Measurements from ENCODE around the gene PLCH2.

Gene PLCH2

GRCh38 chr1:2533365-2533764 lies 57.3 kb downstream of the PLCH2 start:
- no peak for FAIRE-seq

GRCh38 chr1:2534315-2534686 lies 58.2 kb downstream of the PLCH2 start:
- FAIRE-seq, result no peak

GRCh38 chr1:2534687-2535441 lies 58.8 kb downstream of the PLCH2 start:
- FAIRE-seq, result no peak

GRCh38 chr1:2535455-2535854 lies 59.4 kb downstream of the PLCH2 start:
- no peak for FAIRE-seq

GRCh38 chr1:2535981-2536380 lies 59.9 kb downstream of the PLCH2 start:
- FAIRE-seq, result no peak

GRCh38 chr1:2537784-2538115 lies 61.7 kb downstream of the PLCH2 start:
- no peak for FAIRE-seq

- FAIRE-seq, result no peak
Measured at GRCh38 chr1:2538376-2538775, 62.3 kb downstream of the PLCH2 start.

GRCh38 chr1:2538872-2539271 lies 62.8 kb downstream of the PLCH2 start:
- no peak for FAIRE-seq

- FAIRE-seq, result no peak
Measured at GRCh38 chr1:2539312-2539907, 63.3 kb downstream of the PLCH2 start.

GRCh38 chr1:2540816-2541492 lies 64.9 kb downstream of the PLCH2 start:
- no peak for FAIRE-seq

GRCh38 chr1:2541619-2542245 lies 65.6 kb downstream of the PLCH2 start:
- FAIRE-seq, result no peak

- FAIRE-seq, result no peak
Measured at GRCh38 chr1:2542246-2542915, 66.3 kb downstream of the PLCH2 start.

GRCh38 chr1:2543543-2544092 lies 67.5 kb downstream of the PLCH2 start:
- no peak for FAIRE-seq

- FAIRE-seq, result no peak
Measured at GRCh38 chr1:2544093-2544874, 68.2 kb downstream of the PLCH2 start.

GRCh38 chr1:2544875-2545640 lies 69.0 kb downstream of the PLCH2 start:
- no peak for FAIRE-seq

- FAIRE-seq, result no peak
Measured at GRCh38 chr1:2545754-2546514, 69.8 kb downstream of the PLCH2 start.

GRCh38 chr1:2546515-2547209 lies 70.6 kb downstream of the PLCH2 start:
- no peak for FAIRE-seq

GRCh38 chr1:2547210-2548067 lies 71.3 kb downstream of the PLCH2 start:
- FAIRE-seq, result no peak

GRCh38 chr1:2548068-2548589 lies 72.0 kb downstream of the PLCH2 start:
- no peak for FAIRE-seq
